MM.1S (cell line): ENCODE data around the gene ATE1.

ENCODE experiments used
- DNase-seq: peaks from one replicate; pipeline ENCODE4 v3.0.0-alpha.2; 2015
- H2AFZ ChIP-seq: fragments of 300-600 bp; sonication (generic); 2 replicates; pipeline ENCODE4 v1.6.0; 2016; ENCODE audit warnings: antibody characterized with exemption, low read length
- H3F3A ChIP-seq: fragments of 300-600 bp; sonication (generic); 2 replicates; pipeline ENCODE4 v1.6.1; 2016; ENCODE audit warnings: mild to moderate bottlenecking, antibody characterized with exemption, low read length, moderate library complexity, mixed read lengths; ENCODE audit not compliant: insufficient read depth
- H3K27ac ChIP-seq: fragments of 300-600 bp; sonication (generic); 2 replicates; pipeline ENCODE4 v1.5.1; 2016; ENCODE audit warnings: mild to moderate bottlenecking, low read length
- H3K27me3 ChIP-seq: fragments of 300-600 bp; sonication (generic); replicated peaks from 2 replicates; pipeline ENCODE4 v1.6.0; 2016; ENCODE audit warnings: low read length; ENCODE audit not compliant: insufficient read depth
- H3K36me3 ChIP-seq: fragments of 300-600 bp; sonication (generic); replicated peaks from 2 replicates; pipeline ENCODE4 v1.6.1; 2016; ENCODE audit warnings: mild to moderate bottlenecking, low read length, mixed read lengths; ENCODE audit not compliant: insufficient read depth
- H3K4me1 ChIP-seq: fragments of 300-600 bp; sonication (generic); 2 replicates; pipeline ENCODE4 v1.6.1; 2016; ENCODE audit warnings: low read length, mixed read lengths
- H3K4me2 ChIP-seq: fragments of 300-600 bp; sonication (generic); 2 replicates; pipeline ENCODE4 v1.6.0; 2016; ENCODE audit warnings: low read depth, low read length
- H3K4me3 ChIP-seq: fragments of 300-600 bp; sonication (generic); 2 replicates; pipeline ENCODE4 v1.5.1; 2016; ENCODE audit warnings: low read length, mixed read lengths
- H3K79me2 ChIP-seq: fragments of 300-600 bp; sonication (generic); 2 replicates; pipeline ENCODE4 v1.6.1; 2016; ENCODE audit warnings: mixed run types, low read length, mixed read lengths
- H3K9ac ChIP-seq: fragments of 300-600 bp; sonication (generic); 2 replicates; pipeline ENCODE4 v1.6.1; 2016; ENCODE audit warnings: low read length, mixed read lengths
- H3K9me2 ChIP-seq: fragments of 300-600 bp; sonication (generic); replicated peaks from 2 replicates; pipeline ENCODE4 v1.6.1; 2016; ENCODE audit warnings: mild to moderate bottlenecking, low read length, mixed read lengths; ENCODE audit not compliant: insufficient read depth
- H3K9me3 ChIP-seq: fragments of 300-600 bp; sonication (generic); replicated peaks from 2 replicates; pipeline ENCODE4 v1.6.1; 2016; ENCODE audit warnings: mild to moderate bottlenecking, low read length, mixed read lengths; ENCODE audit not compliant: insufficient read depth
- H4K20me1 ChIP-seq: fragments of 300-600 bp; sonication (generic); 2 replicates; pipeline ENCODE4 v1.6.1; 2016; ENCODE audit warnings: mild to moderate bottlenecking, low read length, moderate library complexity, mixed read lengths; ENCODE audit not compliant: insufficient read depth
- EZH2 ChIP-seq: fragments of 300-600 bp; sonication (generic); optimal IDR thresholded peaks from 2 replicates; pipeline ENCODE3; 2017; ENCODE audit warnings: low read depth, mild to moderate bottlenecking, antibody characterized with exemption, low read length, mixed read lengths
- EZH2phosphoT487 ChIP-seq: fragments of 300-600 bp; sonication (generic); IDR thresholded peaks from 2 replicates; pipeline ENCODE4 v1.6.1; 2018; ENCODE audit warnings: antibody characterized with exemption, low read length
- TF ChIP-seq, protein P1 (sequence below): fragments of 300-600 bp; sonication (generic); IDR thresholded peaks from 2 replicates; pipeline ENCODE4 v1.5.1; 2016; ENCODE audit warnings: antibody characterized with exemption, low read length, mixed read lengths

Gene ATE1

DNA sequence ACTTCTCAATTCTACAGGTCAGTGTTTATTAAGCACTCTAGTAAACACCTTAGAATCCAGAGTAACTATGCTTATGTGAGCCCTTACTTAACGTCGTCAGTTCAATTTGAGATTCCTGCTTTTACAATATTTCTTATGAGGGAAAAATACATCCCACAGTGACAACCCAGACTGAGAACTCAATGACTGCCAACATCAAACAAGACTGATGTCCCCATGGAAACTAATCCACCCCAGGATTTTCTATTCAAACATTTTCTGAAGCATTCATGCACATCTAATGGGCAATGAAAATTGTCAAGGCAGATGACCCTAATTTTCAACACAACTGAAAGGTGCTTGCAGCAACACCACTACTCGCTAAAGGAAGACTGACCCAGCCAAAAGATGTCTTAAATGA, 67.0 kb downstream of the ATE1 start:
- H3K9me3 ChIP-seq = no peaks in the 10 kb centered on the region
- H3K36me3 ChIP-seq = no peaks in the 10 kb centered on the region
- H4K20me1 ChIP-seq = no peaks in the 10 kb centered on the region
- no peaks in the 10 kb centered on the region for H3K27me3 ChIP-seq
- no peak overlapping the region for H3K4me3 ChIP-seq
- H3K4me2 ChIP-seq = no peak overlapping the region
- TF ChIP-seq, protein P1, sequence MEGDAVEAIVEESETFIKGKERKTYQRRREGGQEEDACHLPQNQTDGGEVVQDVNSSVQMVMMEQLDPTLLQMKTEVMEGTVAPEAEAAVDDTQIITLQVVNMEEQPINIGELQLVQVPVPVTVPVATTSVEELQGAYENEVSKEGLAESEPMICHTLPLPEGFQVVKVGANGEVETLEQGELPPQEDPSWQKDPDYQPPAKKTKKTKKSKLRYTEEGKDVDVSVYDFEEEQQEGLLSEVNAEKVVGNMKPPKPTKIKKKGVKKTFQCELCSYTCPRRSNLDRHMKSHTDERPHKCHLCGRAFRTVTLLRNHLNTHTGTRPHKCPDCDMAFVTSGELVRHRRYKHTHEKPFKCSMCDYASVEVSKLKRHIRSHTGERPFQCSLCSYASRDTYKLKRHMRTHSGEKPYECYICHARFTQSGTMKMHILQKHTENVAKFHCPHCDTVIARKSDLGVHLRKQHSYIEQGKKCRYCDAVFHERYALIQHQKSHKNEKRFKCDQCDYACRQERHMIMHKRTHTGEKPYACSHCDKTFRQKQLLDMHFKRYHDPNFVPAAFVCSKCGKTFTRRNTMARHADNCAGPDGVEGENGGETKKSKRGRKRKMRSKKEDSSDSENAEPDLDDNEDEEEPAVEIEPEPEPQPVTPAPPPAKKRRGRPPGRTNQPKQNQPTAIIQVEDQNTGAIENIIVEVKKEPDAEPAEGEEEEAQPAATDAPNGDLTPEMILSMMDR = no peak
- TF ChIP-seq EZH2 (no peak), EZH2phosphoT487 (no peak)
- no peaks in the 10 kb centered on the region for H3K9me2 ChIP-seq
- H3K27ac ChIP-seq = no peak overlapping the region
- H3K9ac ChIP-seq = no peak overlapping the region
- H3F3A ChIP-seq = no peaks in the 10 kb centered on the region
- DNase-seq = no peak
- no peak overlapping the region for H2AFZ ChIP-seq
- no peaks in the 10 kb centered on the region for H3K79me2 ChIP-seq
- no peaks in the 10 kb centered on the region for H3K4me1 ChIP-seq

DNA sequence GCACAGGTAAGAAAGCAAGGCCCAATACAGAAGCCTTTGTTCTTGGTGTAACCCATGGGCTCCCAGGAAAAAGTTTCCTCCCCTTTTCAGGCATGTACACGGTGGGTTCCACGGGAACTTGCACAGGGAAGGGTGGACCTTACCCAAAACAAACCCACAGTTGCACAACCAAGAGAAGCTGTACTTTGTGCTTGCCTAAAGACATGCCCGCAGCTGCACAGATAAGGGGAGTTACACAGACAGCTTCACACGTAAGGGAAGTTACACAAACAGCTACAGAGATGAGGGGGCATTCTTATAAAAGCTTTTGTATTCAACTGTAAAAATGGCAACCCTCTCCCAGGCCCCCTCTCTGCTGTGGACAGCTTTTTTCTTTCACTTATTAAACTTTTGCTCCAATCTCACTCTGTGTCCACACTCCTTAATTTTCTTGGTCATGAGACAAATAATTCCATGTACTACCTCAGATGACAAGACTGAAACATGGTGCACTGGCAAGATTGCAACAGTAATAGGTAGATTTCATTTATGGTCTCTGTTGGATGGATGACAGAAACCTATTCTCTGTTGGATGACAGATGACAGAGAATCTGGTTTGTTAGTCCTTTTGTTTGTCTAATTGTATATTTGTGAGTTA, 72.9 kb downstream of the ATE1 start:
- no peak for DNase-seq
- Histone ChIP-seq H3K9me2 (no peaks in the 10 kb centered on the region), H3K9me3 (no peaks in the 10 kb centered on the region), H3K27me3 (no peaks in the 10 kb centered on the region), H3K4me2 (no peak overlapping the region), H3K9ac (no peak overlapping the region), H3F3A (no peaks in the 10 kb centered on the region), H3K36me3 (no peaks in the 10 kb centered on the region), H3K4me3 (no peak overlapping the region), H4K20me1 (no peaks in the 10 kb centered on the region), H3K27ac (no peak overlapping the region), H3K4me1 (no peaks in the 10 kb centered on the region), H2AFZ (no peak overlapping the region), H3K79me2 (no peaks in the 10 kb centered on the region)
- TF ChIP-seq EZH2 (no peak), EZH2phosphoT487 (no peak)
- TF ChIP-seq, protein P1 = no peak

DNA sequence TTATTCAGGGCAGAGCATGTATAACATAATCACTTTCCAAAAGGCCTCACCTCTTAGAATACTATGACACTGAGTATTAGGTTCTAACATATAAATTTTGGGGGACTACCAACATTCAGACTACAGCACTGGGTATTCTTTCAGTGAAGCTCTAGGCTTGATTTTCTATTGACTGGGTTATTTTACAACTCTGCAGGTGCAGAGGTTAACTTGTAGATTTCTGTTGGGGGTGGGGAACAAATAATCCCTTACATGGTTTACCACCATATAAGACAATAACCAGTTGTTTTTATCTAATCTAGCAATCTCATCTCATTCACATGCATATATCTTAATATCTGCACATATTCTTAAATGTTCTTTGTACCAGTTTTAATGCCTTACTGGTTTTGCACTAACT, 73.9 kb downstream of the ATE1 start:
- DNase-seq = no peak
- H3K9me3 ChIP-seq = no peaks in the 10 kb centered on the region
- no peaks in the 10 kb centered on the region for H3K9me2 ChIP-seq
- no peak for TF ChIP-seq EZH2phosphoT487
- no peaks in the 10 kb centered on the region for H3F3A ChIP-seq
- no peaks in the 10 kb centered on the region for H3K79me2 ChIP-seq
- no peak overlapping the region for H3K4me2 ChIP-seq
- no peaks in the 10 kb centered on the region for H4K20me1 ChIP-seq
- no peaks in the 10 kb centered on the region for H3K36me3 ChIP-seq
- H3K27me3 ChIP-seq = no peaks in the 10 kb centered on the region
- no peak overlapping the region for H2AFZ ChIP-seq
- no peak overlapping the region for H3K4me3 ChIP-seq
- H3K27ac ChIP-seq = no peak overlapping the region
- no peak overlapping the region for H3K9ac ChIP-seq
- H3K4me1 ChIP-seq = no peaks in the 10 kb centered on the region

DNA sequence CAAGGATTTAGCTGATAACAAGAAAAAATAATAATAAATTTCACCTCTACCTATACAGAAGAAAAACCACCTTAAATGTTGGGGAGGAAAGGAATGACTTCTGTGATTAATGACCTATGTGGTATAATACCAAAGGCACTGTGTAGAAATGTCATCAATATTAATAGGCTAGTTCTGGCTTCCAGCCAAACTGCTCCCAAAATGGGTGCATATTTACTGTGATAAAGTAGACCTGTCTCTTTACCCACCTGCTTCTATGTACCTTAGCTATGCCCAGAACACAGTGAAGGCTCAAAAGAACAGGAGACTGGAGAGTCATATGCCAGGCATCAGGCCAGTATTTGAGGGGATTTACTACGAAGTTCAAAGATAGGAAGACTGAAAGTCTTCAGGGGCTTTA, 76.0 kb downstream of the ATE1 start:
- Histone ChIP-seq H3K36me3 (no peaks in the 10 kb centered on the region), H3K4me3 (no peak overlapping the region), H3K79me2 (no peaks in the 10 kb centered on the region), H3K9me3 (no peaks in the 10 kb centered on the region), H3K4me1 (no peaks in the 10 kb centered on the region), H4K20me1 (no peaks in the 10 kb centered on the region), H3K27me3 (no peaks in the 10 kb centered on the region), H3K4me2 (no peak overlapping the region), H3F3A (no peaks in the 10 kb centered on the region), H2AFZ (no peak overlapping the region), H3K9ac (no peak overlapping the region), H3K27ac (no peak overlapping the region), H3K9me2 (no peaks in the 10 kb centered on the region)
- DNase-seq = no peak
- no peak for TF ChIP-seq EZH2phosphoT487
- TF ChIP-seq, protein P1 = no peak
- TF ChIP-seq EZH2 = no peak
